Astrocyte (in vitro differentiated cells and primary cell): ENCODE data around the gene GINS2.

Experiments used
- CTCF ChIP-seq: IDR thresholded peaks from 2 replicates; pipeline ENCODE4 v1.5.1; 2011; ENCODE audit warnings: low read depth, mild to moderate bottlenecking, inconsistent platforms, low read length, moderate library complexity; ENCODE audit not compliant: insufficient read depth
- EZH2 ChIP-seq: IDR thresholded peaks from 2 replicates; pipeline ENCODE4 v1.6.1; 2012; ENCODE audit warnings: mild to moderate bottlenecking, low read length, inconsistent platforms; ENCODE audit not compliant: insufficient read depth

GRCh38 chr16:85657996-85658395, 30.8 kb downstream of the GINS2 start:
- TF ChIP-seq CTCF (no peak), EZH2 (no peak)
